Uterus (tissue), 2 donors: Measurements from ENCODE around the gene MEGF10.

Experiments
- CTCF ChIP-seq, 4 experiments: fragments of 200-600 bp in 2 of 4; fragments of 450-650 bp in 2 of 4; sonication (generic) in 2 of 4; IDR thresholded peaks; one replicate each; pipeline ENCODE4 v1.5.1; 2016 to 2019; ENCODE audit warnings: antibody characterized with exemption in 4 of 4, mild to moderate bottlenecking in 2 of 4, moderate library complexity in 1 of 4
- POLR2A ChIP-seq, 2 donors: fragments of 450-650 bp; IDR thresholded peaks; one replicate each; pipeline ENCODE4 v1.6.1; 2016; ENCODE audit warnings: antibody characterized with exemption in 2 of 2, mild to moderate bottlenecking in 1 of 2, moderate library complexity in 1 of 2

GRCh38 chr5:127290946-127291693, 524 bp downstream of the MEGF10 start:
- TF ChIP-seq POLR2A (IDR thresholded peaks at IDR 0.05), result no peak
- no peak for TF ChIP-seq CTCF (IDR thresholded peaks at IDR 0.05)
